ENCODE measurements around the gene PPP1R3G.
A peak's percentile ranks its signal among the peaks of the same experiment; 100 is the strongest.

Gene PPP1R3G

DNA sequence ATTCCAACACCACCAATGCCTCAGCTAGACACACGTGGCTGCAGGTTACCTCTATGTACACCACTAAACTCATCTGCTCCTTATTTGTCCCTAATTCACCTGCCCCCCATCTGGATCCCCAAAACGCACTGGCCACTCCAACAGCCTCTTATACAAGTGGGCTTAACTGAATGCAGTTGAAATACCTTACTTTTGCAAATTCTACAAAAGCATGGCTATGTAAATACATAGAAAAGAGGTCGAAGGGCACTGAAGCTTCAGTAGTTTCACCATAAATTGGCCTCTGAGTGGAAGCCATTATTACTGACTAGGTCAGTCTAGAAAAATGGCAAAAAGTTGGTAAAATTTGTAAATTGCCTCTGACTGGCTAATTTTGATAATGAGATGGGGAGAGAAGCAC, 11.1 kb upstream of the PPP1R3G start:
- H3K9me3 ChIP-seq (ENCODE audit: low read length): no peaks in the 10 kb centered on the region
- H3K4me3 ChIP-seq (ENCODE audit: low read depth in 1 of 2, low read length in 2 of 2): no peak overlapping the region
- no peaks in the 10 kb centered on the region for H3K36me3 ChIP-seq (ENCODE audit: insufficient read depth, low read length)
- no peaks in the 10 kb centered on the region for H3K27me3 ChIP-seq (ENCODE audit: control insufficient read depth in 1 of 2, insufficient read depth in 2 of 2, low read length in 2 of 2)
- no peak overlapping the region for H3K27ac ChIP-seq (ENCODE audit: low read depth, low read length)
- no peak overlapping the region for H3K9ac ChIP-seq (ENCODE audit: low read length)
- H3K4me1 ChIP-seq (ENCODE audit: insufficient read depth, low read length): no peaks in the 10 kb centered on the region

DNA sequence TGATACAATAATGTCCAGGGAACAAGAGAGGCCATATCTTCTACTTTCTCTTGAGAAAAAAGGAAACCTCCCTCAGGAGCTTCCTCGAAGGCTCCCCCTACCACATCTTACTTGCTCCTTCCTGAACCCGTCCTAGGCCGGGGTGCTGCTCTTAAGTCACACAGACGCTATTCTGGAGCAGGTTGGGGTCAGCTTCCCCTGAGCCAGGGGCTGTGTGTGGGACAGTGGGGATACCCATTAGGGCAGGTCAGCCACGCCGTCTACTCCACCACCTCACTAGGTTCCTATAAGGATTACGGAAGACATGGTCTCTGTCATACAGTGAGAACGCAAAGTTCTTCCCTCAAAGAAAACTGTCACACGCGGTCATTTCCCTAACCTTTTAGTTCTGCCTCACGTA, 8.2 kb upstream of the PPP1R3G start:
- Histone ChIP-seq H3K27ac (ENCODE audit: low read depth, low read length) (no peak overlapping the region), H3K36me3 (ENCODE audit: insufficient read depth, low read length) (no peaks in the 10 kb centered on the region), H3K4me3 (ENCODE audit: low read depth in 1 of 2, low read length in 2 of 2) (no peak overlapping the region), H3K9ac (ENCODE audit: low read length) (no peak overlapping the region), H3K27me3 (ENCODE audit: control insufficient read depth in 1 of 2, insufficient read depth in 2 of 2, low read length in 2 of 2) (no peaks in the 10 kb centered on the region), H3K4me1 (ENCODE audit: insufficient read depth, low read length) (no peaks in the 10 kb centered on the region), H3K9me3 (ENCODE audit: low read length) (no peaks in the 10 kb centered on the region)

DNA sequence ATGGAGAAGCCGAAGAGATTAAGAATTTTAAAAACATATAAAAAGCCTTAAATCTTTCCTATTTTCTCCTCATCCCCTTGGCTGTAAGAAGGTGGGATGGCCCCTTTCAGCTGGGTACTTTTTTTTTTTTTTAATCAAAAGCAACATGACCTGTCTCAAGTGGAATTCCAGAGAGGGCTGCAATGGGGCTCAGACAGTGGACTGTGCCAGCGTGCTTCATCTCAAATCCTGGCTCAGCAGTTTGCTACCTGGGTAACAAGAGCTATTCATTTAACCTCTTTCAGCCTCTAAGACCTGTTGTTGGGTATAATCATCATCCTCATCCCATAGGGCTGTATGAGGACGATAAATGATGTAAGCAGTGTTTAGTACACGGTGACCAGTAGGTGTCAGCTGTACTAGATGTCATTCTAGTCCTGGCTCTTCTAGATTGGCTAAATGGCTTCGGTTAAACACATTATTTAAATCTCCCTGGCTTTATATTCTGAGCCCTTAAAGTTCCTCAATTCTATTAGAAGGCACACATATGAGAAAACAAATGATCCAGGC, 6.9 kb upstream of the PPP1R3G start:
- Histone ChIP-seq H3K4me1 (ENCODE audit: insufficient read depth, low read length) (no peaks in the 10 kb centered on the region), H3K4me3 (ENCODE audit: low read depth in 1 of 2, low read length in 2 of 2) (no peak overlapping the region), H3K9me3 (ENCODE audit: low read length) (no peaks in the 10 kb centered on the region), H3K9ac (ENCODE audit: low read length) (no peak overlapping the region), H3K36me3 (ENCODE audit: insufficient read depth, low read length) (no peaks in the 10 kb centered on the region), H3K27me3 (ENCODE audit: control insufficient read depth in 1 of 2, insufficient read depth in 2 of 2, low read length in 2 of 2) (no peaks in the 10 kb centered on the region), H3K27ac (ENCODE audit: low read depth, low read length) (no peak overlapping the region)

DNA sequence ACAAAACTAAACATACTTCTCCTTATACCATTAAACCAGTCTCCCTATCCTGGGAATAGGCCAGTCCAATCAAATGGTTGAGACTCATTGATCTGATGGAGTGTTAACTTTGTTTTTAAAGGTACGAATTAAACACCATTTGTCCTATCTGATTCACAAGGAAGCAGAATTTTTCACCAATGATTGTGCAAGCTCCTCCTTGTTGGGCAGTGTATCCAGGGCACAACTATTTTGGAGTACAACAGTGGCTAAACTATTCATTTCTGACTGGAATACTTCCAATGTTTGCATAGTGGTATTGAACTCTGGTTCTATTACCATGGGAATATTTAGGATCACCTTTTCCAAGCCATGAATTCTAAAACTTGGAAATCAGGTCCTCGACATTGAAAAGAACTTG, 5.4 kb upstream of the PPP1R3G start:
- Histone ChIP-seq H3K4me1 (ENCODE audit: insufficient read depth, low read length) (no peaks in the 10 kb centered on the region), H3K36me3 (ENCODE audit: insufficient read depth, low read length) (no peaks in the 10 kb centered on the region), H3K4me3 (ENCODE audit: low read depth in 1 of 2, low read length in 2 of 2) (no peak overlapping the region), H3K27me3 (ENCODE audit: control insufficient read depth in 1 of 2, insufficient read depth in 2 of 2, low read length in 2 of 2) (no peaks in the 10 kb centered on the region), H3K9me3 (ENCODE audit: low read length) (no peaks in the 10 kb centered on the region), H3K27ac (ENCODE audit: low read depth, low read length) (no peak overlapping the region), H3K9ac (ENCODE audit: low read length) (no peak overlapping the region)

DNA sequence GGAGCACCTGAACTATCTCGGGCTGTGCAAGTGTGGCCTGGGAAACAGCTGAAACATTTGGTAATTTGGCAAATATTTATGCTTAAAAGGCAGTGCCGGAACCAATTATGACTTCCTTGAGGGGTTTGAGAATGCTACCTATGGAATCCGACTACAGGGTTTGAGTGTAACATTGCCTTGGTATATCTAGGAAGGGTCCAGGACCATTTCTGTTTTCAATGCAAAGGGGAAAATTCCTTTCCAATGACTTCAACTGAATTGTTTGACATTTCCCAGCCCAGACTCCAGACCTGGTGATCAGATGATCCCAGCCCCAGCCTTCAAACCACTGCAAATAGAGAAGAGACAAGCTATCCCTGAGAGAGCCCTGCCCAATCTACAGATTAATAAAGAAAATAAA, 4.6 kb upstream of the PPP1R3G start:
- Histone ChIP-seq H3K27me3 (ENCODE audit: control insufficient read depth in 1 of 2, insufficient read depth in 2 of 2, low read length in 2 of 2) (no peaks in the 10 kb centered on the region), H3K27ac (ENCODE audit: low read depth, low read length) (no peak overlapping the region), H3K9me3 (ENCODE audit: low read length) (no peaks in the 10 kb centered on the region), H3K4me1 (ENCODE audit: insufficient read depth, low read length) (no peaks in the 10 kb centered on the region), H3K4me3 (ENCODE audit: low read depth in 1 of 2, low read length in 2 of 2) (no peak overlapping the region), H3K9ac (ENCODE audit: low read length) (no peak overlapping the region), H3K36me3 (ENCODE audit: insufficient read depth, low read length) (no peaks in the 10 kb centered on the region)

DNA sequence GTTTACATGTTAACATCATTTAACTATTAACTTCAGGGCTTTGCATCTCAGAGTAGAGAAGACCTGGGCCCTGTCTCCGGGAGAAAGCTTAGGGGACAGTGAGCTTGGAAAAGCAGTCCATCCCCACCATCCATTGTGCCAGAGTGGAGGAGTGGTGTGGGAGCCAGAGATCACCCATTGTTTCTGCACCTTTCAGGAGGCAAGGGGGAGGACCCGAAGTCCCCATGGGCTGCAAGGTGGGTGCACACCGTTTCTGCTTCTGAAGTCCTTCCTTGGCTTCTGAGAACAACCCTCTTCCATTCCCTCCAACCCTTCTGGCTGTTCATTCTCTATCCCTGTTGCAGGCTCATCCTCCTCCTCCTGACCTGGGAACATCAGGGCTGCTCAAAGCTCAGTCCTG, 4.0 kb upstream of the PPP1R3G start:
- H3K4me3 ChIP-seq (ENCODE audit: low read depth in 1 of 2, low read length in 2 of 2): no peak overlapping the region
- no peaks in the 10 kb centered on the region for H3K36me3 ChIP-seq (ENCODE audit: insufficient read depth, low read length)
- H3K27ac ChIP-seq (ENCODE audit: low read depth, low read length): no peak overlapping the region
- H3K4me1 ChIP-seq (ENCODE audit: insufficient read depth, low read length): no peaks in the 10 kb centered on the region
- H3K9ac ChIP-seq (ENCODE audit: low read length): no peak overlapping the region
- no peaks in the 10 kb centered on the region for H3K9me3 ChIP-seq (ENCODE audit: low read length)
- no peaks in the 10 kb centered on the region for H3K27me3 ChIP-seq (ENCODE audit: control insufficient read depth in 1 of 2, insufficient read depth in 2 of 2, low read length in 2 of 2)

DNA sequence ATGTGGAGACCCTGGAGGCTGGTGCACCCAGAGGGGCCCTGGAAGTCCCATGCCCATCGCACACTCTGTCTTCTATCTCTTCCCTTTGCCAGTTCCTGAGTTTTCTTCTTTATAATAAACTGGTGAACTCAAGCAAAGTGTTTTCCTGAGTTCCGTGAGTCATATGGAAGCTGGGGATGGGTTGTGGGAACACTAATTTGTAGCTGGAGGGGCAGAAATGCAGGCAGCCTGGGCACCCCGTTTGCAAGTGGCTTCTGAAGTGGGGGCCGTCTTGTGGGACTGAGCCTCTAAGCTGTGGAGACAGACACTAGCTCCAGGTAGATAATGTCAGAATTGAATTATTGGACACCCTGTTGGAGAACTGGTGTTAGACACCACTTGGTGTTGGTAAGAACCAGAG, 3.2 kb upstream of the PPP1R3G start:
- H3K27ac ChIP-seq (ENCODE audit: low read depth, low read length): no peak overlapping the region
- no peaks in the 10 kb centered on the region for H3K9me3 ChIP-seq (ENCODE audit: low read length)
- no peaks in the 10 kb centered on the region for H3K27me3 ChIP-seq (ENCODE audit: control insufficient read depth in 1 of 2, insufficient read depth in 2 of 2, low read length in 2 of 2)
- peaks cover 7% of the 10 kb centered on the region for H3K4me1 ChIP-seq (ENCODE audit: insufficient read depth, low read length)
- no peak overlapping the region for H3K9ac ChIP-seq (ENCODE audit: low read length)
- H3K36me3 ChIP-seq (ENCODE audit: insufficient read depth, low read length): no peaks in the 10 kb centered on the region
- H3K4me3 ChIP-seq (ENCODE audit: low read depth in 1 of 2, low read length in 2 of 2): no peak overlapping the region

DNA sequence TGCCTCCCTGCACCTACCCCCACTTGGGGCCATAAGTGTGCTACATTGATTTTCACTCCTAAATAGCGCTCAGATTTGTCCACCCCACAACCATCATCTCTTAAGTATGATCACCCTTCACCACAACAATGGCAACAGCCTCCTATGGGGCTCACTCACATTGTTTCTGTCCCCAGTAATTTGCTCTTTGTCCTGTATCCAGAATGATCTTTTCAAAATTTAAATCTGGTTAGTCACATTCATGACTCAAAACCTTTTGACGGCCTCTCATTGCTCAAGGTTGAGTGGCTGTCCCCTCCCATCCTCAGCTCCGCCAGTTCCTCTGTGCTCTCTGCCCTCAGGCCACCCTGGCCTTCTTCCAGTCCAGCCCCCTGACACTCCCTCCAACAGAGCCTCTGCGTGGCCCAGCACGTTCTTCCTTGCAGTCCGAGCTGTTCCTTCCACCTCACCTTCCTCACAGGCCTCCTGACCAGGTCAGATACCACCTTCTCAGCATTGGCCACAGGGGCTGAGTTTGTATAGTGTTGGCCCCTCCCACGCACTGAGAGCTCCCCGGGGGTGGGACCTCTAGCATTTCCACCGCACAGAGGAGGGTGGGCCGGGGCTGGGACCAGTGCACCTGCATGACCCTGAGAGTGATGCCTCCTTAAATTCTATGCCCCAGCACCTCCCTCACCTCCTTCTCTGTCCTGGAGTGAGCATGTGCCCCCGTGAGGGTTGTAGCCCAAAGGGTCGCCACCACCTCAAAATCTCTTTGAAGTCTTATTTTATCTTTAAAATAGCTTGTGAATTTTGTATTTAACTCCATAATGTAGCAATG, 2.4 kb upstream of the PPP1R3G start:
- Histone ChIP-seq H3K27me3 (ENCODE audit: control insufficient read depth in 1 of 2, insufficient read depth in 2 of 2, low read length in 2 of 2) (no peaks in the 10 kb centered on the region), H3K9me3 (ENCODE audit: low read length) (no peaks in the 10 kb centered on the region), H3K4me1 (ENCODE audit: insufficient read depth, low read length) (peaks cover 12% of the 10 kb centered on the region), H3K9ac (ENCODE audit: low read length) (no peak overlapping the region), H3K27ac (ENCODE audit: low read depth, low read length) (no peak overlapping the region), H3K4me3 (ENCODE audit: low read depth in 1 of 2, low read length in 2 of 2) (no peak overlapping the region), H3K36me3 (ENCODE audit: insufficient read depth, low read length) (no peaks in the 10 kb centered on the region)

DNA sequence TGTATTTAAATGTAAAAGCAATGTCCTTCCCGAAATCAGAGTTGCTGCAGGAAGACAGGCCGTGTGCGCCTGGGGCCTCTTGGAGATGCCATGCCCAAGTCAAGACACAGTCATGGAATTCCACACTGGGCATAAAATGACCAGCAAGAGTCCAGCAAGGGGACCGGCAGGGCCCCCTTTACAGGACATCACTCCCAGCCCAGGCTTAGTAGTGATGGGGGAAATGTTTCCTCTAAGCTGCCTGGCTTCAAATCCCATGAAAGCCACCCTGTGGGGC, 1.9 kb upstream of the PPP1R3G start:
- no peak overlapping the region for H3K9ac ChIP-seq (ENCODE audit: low read length)
- no peaks in the 10 kb centered on the region for H3K36me3 ChIP-seq (ENCODE audit: insufficient read depth, low read length)
- H3K27ac ChIP-seq (ENCODE audit: low read depth, low read length): no peak overlapping the region
- peaks cover 12% of the 10 kb centered on the region for H3K4me1 ChIP-seq (ENCODE audit: insufficient read depth, low read length)
- H3K9me3 ChIP-seq (ENCODE audit: low read length): no peaks in the 10 kb centered on the region
- H3K4me3 ChIP-seq (ENCODE audit: low read depth in 1 of 2, low read length in 2 of 2): no peak overlapping the region
- H3K27me3 ChIP-seq (ENCODE audit: control insufficient read depth in 1 of 2, insufficient read depth in 2 of 2, low read length in 2 of 2): no peaks in the 10 kb centered on the region

DNA sequence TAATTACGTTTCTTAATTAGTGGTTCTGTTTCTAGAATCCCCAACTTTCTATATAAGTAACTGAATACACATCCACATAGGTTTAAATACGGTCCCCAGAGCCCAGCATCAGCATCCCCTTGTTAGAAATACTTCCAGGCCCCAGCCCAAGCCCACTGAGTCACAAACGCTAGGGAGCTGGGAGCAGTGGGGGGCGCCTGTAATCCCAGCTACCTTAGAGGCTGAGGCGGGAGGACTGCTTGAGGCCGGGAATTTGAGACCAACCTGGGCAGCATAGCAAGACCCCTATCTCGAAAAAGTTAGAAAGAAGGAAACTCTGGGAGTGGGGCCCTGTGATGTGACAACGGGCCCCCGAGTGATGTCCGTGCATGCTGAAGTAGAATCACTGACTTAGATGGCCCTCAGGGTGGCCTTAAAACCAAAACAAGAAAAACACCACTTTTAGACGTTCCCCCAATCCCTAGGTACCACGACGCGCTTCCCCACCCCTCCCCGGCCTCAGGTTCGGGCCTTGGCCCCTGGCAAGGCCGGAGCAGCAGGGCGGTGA, 1.3 kb upstream of the PPP1R3G start:
- Histone ChIP-seq H3K4me1 (ENCODE audit: insufficient read depth, low read length) (peaks cover 12% of the 10 kb centered on the region), H3K9ac (ENCODE audit: low read length) (no peak overlapping the region), H3K9me3 (ENCODE audit: low read length) (no peaks in the 10 kb centered on the region), H3K36me3 (ENCODE audit: insufficient read depth, low read length) (no peaks in the 10 kb centered on the region), H3K27ac (ENCODE audit: low read depth, low read length) (no peak overlapping the region), H3K4me3 (ENCODE audit: low read depth in 1 of 2, low read length in 2 of 2) (peak overlapping the region; percentile 12 to 38), H3K27me3 (ENCODE audit: control insufficient read depth in 1 of 2, insufficient read depth in 2 of 2, low read length in 2 of 2) (no peaks in the 10 kb centered on the region)

DNA sequence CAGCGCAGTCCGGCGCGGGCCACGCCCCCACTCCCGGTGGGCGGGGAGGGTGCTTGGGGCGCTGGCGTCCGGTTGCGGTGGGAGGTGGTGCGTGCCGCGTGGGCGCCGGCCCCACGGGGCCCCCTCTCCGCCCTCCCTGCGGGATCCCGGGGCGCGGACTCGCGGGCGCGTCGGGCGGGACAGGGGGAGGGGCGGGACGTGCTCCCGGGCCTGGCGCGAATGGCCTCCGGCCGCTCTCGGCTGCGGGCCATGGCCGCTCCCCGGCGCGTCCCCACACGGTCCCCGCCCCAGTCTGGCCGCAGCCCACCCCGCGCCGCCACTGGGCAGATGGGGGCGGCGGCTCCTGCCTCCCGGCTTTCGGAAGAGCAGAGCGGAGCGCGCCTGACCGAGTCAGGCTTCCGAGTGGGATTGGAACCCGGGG, 771 bp upstream of the PPP1R3G start:
- Histone ChIP-seq H3K9ac (ENCODE audit: low read length) (peak overlapping the region; percentile 57), H3K27me3 (ENCODE audit: control insufficient read depth in 1 of 2, insufficient read depth in 2 of 2, low read length in 2 of 2) (no peaks in the 10 kb centered on the region), H3K27ac (ENCODE audit: low read depth, low read length) (peak overlapping the region; percentile 60), H3K36me3 (ENCODE audit: insufficient read depth, low read length) (no peaks in the 10 kb centered on the region), H3K9me3 (ENCODE audit: low read length) (no peaks in the 10 kb centered on the region), H3K4me3 (ENCODE audit: low read depth in 1 of 2, low read length in 2 of 2) (peak overlapping the region; percentile 70 to 72), H3K4me1 (ENCODE audit: insufficient read depth, low read length) (peaks cover 12% of the 10 kb centered on the region)
